ENCODE results near the gene CCDC146. TPM values are rescaled to one million over a fixed set of nuclear protein-coding genes. Genes with fewer than 3 reads are reported as not detected.

The CCDC146 gene
- total RNA-seq, 1 donor from 2014 or later, result 6.1 TPM

DNA sequence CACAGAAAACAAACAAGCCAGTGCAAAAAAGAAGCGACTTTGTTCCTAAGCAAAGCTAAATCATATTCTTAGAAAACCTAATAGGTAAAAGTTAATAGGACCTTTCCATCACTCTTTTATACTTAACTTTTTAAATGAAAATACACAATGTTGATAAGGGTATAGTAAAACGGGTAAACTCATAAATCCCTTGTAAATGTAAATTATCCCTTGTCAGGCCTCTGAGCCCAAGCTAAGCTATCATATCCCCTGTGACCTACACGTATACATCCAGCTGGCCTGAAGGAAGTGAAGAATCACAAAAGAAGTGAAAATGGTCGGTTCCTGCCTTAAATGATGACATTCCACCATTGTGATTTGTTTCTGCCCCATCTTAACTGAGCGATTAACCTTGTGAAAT is 217.3 kb downstream of the CCDC146 start:
- peaks cover 2% of the 10 kb centered on the region for H3K27me3 Mint-ChIP-seq (ENCODE audit: insufficient read depth, low read depth)
- no peak overlapping the region for H3K4me2 ChIP-seq
- H3K79me2 ChIP-seq (ENCODE audit: low read depth), result no peaks in the 10 kb centered on the region
- no peaks in the 10 kb centered on the region for H3K4me1 ChIP-seq
- peaks cover 3% of the 10 kb centered on the region for H3K9me3 Mint-ChIP-seq
- H3K4me3 Mint-ChIP-seq, result no peak overlapping the region
- no peaks in the 10 kb centered on the region for H3K36me3 ChIP-seq
- no peak overlapping the region for H2AFZ ChIP-seq (replicated peaks)
- no peak for DNase-seq (ENCODE audit: low spot score)
- no peak for TF ChIP-seq EZH2 (IDR thresholded peaks at IDR 0.05)
- TF ChIP-seq, protein P1, sequence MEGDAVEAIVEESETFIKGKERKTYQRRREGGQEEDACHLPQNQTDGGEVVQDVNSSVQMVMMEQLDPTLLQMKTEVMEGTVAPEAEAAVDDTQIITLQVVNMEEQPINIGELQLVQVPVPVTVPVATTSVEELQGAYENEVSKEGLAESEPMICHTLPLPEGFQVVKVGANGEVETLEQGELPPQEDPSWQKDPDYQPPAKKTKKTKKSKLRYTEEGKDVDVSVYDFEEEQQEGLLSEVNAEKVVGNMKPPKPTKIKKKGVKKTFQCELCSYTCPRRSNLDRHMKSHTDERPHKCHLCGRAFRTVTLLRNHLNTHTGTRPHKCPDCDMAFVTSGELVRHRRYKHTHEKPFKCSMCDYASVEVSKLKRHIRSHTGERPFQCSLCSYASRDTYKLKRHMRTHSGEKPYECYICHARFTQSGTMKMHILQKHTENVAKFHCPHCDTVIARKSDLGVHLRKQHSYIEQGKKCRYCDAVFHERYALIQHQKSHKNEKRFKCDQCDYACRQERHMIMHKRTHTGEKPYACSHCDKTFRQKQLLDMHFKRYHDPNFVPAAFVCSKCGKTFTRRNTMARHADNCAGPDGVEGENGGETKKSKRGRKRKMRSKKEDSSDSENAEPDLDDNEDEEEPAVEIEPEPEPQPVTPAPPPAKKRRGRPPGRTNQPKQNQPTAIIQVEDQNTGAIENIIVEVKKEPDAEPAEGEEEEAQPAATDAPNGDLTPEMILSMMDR (IDR thresholded peaks at IDR 0.05), result no peak
- no peak for TF ChIP-seq EZH2phosphoT487 (IDR thresholded peaks at IDR 0.05)
- H3K27ac Mint-ChIP-seq, result peak overlapping the region; percentile 11
- H3F3A ChIP-seq (ENCODE audit: low read depth), result no peaks in the 10 kb centered on the region
- H3K27me3 ChIP-seq, result no peaks in the 10 kb centered on the region
- no peaks in the 10 kb centered on the region for H3K36me3 Mint-ChIP-seq
- H3K9me3 ChIP-seq (ENCODE audit: low read depth), result no peaks in the 10 kb centered on the region
- H3K4me1 Mint-ChIP-seq, result no peaks in the 10 kb centered on the region
- no peak overlapping the region for H3K4me3 ChIP-seq
- H3K9ac ChIP-seq, result no peak overlapping the region
- H3K27ac ChIP-seq, result no peak overlapping the region
- H4K20me1 ChIP-seq (ENCODE audit: low read depth), result no peaks in the 10 kb centered on the region

Other genes starting within 250 kb of the CCDC146 start
- not detected in 2 replicates for gene SPDYE17, start 90.3 kb upstream of the CCDC146 start, total RNA-seq (ENCODE audit: low replicate concordance)
- 0.19 TPM in 1 of 2 replicates, not detected in the other for gene SPDYE18, start 60.1 kb upstream of the CCDC146 start, total RNA-seq (ENCODE audit: low replicate concordance)
- not detected in 2 replicates for gene FGL2, start 77.2 kb downstream of the CCDC146 start, total RNA-seq (ENCODE audit: low replicate concordance)